ENCODE data around the gene RRM2.

- TF ChIP-seq GATA2 (IDR thresholded peaks at IDR 0.05; ENCODE audit: low read depth, low read length) (no peak), GATA3 (IDR thresholded peaks at IDR 0.05; ENCODE audit: low read depth, low read length) (no peak)
Measured at GRCh38 chr2:10101491-10101890, 21.0 kb upstream of the RRM2 start.
